ENCODE measurements around the gene IGSF3.
"Not testable (repeated sequence)": the region's sequence is repeated elsewhere in the genome, so short reads cannot be mapped to it uniquely, and the experiment has no call there.

DNA sequence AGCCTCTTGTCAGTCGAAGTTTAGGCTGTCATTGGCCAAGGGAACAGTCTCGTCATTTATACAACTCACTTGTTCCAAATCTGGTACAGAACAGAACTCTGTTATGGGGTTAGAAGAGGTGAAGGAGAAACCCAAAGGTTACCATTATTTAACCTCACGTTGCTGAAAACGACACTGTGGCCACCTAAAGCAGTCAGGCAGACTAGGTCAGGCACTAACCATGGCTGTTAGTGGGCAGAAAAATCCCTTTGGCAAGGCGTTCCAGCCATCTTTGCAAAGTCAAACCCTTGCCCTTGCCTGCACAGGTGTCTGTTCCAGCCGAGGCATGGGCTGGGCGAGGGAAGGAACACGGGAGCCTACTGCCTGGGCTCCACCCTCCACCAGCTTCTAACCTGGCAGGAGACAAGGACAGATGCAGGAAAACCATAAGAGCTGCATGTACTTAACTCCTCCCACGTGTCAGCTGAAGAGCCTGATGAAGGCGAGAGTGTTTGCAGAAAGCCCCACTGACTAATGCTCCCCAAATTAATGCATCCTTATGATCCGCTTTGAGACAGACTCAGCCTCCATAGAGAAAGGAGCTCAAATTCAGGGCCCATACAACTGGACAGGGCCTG, 69.0 kb downstream of the IGSF3 start:
- TF ChIP-seq, protein P1, sequence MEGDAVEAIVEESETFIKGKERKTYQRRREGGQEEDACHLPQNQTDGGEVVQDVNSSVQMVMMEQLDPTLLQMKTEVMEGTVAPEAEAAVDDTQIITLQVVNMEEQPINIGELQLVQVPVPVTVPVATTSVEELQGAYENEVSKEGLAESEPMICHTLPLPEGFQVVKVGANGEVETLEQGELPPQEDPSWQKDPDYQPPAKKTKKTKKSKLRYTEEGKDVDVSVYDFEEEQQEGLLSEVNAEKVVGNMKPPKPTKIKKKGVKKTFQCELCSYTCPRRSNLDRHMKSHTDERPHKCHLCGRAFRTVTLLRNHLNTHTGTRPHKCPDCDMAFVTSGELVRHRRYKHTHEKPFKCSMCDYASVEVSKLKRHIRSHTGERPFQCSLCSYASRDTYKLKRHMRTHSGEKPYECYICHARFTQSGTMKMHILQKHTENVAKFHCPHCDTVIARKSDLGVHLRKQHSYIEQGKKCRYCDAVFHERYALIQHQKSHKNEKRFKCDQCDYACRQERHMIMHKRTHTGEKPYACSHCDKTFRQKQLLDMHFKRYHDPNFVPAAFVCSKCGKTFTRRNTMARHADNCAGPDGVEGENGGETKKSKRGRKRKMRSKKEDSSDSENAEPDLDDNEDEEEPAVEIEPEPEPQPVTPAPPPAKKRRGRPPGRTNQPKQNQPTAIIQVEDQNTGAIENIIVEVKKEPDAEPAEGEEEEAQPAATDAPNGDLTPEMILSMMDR (IDR thresholded peaks at IDR 0.05 in 8 of 11, conservative IDR thresholded peaks at IDR 0.05 in 3 of 11): not testable (repeated sequence)
- TF ChIP-seq POLR2A, POLR2AphosphoS5 (IDR thresholded peaks at IDR 0.05): not testable (repeated sequence)
